Measurements from ENCODE around the gene SCLY. TPM values are rescaled to one million over a fixed set of nuclear protein-coding genes. Genes with fewer than 3 reads are reported as not detected.

Gene SCLY
- total RNA-seq, 2 donors from 2014 or later, result 12.8 to 14.2 TPM

DNA sequence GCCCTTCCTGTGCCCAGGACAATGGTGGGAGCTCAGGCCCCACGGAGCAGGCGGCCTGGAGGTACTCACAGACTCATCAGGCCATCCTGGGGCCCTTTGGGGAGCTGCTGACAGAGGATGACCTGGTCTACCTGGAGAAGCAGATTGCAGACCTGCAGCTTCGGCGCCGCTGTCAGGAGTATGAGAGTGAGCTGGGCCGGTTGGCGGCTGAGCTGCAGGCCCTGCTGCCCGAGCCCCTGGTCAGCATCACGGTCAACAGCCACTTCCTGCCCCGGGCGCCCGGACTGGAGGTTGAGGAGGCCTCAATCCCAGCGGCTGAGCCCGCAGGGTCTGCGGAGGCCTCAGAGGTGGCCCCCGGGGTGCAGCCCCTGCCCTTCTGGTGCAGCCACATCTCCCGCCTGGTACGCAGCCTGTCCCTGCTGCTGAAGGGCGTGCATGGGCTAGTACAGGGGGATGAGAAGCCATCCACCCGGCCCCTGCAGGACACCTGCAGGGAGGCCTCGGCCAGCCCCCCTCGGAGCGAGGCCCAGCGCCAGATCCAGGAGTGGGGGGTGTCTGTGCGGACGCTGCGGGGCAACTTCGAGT lies 69.4 kb downstream of the SCLY start:
- intact Hi-C loops (cut with DNase I, micrococcal nuclease), result no loop called here
- ATAC-seq, result no peak
- no peak for DNase-seq

DNA sequence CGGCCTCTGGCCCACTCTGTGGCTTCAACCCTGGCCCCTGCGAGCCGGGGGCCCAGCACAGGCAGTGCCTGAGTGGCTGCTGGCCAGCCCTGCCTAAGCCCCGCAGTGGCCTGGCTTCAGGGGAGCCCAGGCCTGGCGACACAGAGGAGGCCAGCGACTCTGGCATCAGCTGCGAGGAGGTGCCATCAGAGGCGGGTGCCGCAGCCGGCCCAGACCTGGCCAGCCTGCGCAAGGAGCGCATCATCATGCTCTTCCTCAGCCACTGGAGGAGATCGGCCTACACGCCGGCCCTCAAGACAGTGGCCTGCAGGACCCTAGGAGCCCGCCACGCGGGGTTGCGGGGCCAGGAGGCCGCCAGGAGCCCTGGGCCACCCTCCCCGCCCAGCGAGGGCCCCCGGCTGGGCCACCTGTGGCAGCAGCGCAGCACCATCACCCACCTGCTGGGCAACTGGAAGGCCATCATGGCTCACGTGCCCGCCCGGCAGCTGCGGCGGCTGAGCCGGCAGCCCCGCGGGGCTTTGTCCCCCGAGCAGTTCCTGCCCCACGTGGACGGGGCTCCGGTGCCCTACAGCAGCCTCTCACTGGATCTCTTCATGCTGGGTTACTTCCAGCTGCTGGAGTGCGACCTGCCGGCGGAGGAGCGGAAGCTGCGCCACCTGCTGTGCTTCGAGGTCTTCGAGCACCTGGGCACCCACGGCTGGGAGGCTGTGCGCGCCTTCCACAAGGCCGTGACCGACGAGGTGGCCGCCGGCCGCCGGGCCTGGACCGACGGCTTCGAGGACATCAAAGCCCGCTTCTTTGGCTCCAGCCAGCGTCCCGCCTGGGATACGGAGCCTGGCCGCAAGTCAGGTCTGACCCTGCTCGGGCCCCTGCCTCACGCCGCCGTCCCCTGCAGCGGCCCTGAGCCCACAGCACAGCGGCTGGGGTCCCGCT lies 70.2 kb downstream of the SCLY start:
- intact Hi-C loops (cut with DNase I, micrococcal nuclease), result no loop called here
- ATAC-seq, result no peak
- DNase-seq, result no peak

DNA sequence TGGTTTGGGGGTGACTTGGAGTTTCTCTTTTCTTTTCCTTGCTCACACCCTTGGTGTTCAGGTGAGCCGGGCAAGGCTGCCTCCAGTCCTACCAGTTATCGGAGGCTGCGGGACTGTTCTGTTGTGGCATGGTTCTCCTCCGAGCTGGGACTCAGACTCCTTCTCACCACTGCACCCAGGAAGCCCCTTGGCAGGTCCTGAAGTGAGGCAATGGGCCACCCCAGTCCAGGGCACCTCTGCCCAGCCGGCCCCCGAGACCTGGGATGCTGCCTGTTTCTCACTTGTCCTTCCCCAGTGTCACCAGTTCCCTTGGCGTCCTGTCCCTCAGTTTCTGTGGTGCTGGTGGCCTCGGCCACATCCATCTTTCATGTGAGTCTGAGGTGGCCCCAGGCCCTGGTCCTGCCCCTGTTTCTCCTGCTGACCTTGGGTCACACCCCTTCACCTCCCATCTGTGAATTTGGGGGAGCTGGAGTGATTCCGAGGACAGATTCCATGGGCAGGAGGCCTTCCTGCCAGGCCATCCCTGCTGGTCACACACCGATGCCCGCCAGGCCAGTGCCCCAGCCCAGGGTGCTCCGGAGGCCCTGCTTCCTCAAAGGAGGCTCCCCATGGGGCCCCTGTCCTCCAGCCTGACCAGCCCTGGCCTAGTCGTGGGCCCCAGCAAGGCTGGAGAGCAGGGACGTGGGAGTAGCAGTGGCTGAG lies 71.1 kb downstream of the SCLY start:
- intact Hi-C loops (cut with DNase I, micrococcal nuclease), result no loop called here
- no peak for DNase-seq

DNA sequence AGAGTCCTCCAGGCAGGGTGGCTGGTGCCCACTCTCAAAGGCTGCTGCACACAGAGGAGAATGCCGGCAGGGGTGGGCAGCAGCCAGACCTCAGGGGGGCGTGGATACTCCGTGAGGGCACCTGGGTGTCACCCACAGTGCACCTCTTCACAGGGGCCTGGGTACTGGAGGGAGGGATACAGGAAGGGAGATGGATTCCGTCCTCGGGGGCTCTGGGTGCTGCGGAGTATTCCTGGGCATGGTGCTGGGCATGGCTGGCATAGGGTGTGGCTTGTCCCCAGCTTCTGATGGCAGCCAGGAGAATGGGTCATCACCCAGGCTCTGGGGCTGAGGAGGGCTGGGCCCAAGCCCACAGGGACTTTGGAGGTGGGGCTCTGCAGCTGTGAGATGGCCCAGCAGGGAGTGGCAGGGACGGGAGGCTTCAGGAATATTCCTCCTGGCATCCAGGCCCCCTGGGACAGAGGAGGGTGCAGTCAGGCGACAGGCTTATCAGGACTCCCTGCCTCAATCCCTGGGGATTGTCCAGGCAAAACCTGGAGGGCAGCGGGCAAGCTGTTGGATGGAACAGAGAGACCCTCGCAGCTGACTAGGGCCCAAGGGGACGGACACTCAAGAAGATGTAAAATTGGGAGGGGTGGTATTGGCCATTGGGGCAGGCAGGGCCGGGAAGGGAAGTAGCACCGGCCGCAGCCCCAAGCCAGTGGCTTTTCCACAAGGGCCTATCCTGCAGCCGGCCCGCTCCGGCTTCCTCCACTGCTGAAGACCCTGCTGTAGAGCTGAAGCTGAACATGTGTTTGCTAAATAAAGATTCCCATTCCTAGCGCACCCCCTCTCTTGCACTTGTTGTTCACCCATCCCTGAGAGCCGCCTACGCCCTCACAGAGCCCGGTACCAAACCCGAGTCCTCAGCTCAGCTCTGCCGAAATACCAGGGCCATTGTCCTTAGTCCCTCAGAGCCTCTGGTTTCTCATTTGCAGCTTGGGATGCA lies 72.0 kb downstream of the SCLY start:
- DNase-seq (no peak), ATAC-seq (no peak)
- intact Hi-C loops (cut with DNase I, micrococcal nuclease), result no loop called here

More for the DNA sequence above, 71.1 kb downstream of the SCLY start:
- ATAC-seq, result no peak

DNA sequence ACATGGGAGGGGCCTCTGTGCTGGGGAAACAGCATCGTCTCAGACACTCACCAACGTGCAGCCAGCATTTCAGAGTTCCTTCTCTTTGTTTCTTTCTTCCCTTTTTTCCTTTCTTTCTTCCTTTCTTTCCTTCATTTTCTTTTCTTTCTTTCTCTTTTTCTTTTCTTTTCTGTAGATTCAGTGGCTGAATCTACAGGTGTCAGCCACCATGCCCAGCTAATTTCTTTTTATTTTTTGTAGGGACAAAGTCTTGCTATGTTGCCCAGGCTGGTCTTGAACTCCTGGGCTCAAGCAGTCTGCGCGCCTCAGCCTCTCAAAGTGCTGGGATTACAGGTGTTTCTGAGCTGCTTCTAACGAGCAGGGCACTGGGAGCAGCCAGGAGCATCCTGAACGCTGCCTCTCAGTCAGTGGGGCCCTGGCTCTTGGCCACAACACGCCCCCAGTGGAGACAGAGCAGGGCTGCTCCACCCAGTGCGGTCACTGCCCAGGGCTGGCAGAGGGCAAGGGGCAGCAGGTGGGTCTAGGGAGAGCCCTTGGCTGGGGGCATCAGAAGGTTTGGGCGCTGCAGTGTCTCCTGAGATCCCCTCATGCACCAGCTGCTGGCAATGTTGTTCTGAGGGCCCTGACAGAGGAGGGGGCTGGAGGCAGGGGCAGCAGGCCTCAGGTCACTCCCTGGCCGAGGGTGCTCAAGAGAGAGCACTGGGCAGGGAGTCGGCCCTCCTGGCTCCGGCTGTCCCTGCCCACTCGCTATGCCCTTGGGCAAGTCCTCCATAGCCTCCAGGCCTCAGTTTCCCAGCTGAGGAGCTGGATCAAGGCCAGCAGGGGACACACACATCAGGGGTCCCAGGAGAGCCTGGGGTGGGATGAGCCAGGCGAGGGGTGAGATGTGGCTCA lies 72.9 kb downstream of the SCLY start:
- intact Hi-C loops (cut with DNase I, micrococcal nuclease), result no loop called here
- DNase-seq (no peak), ATAC-seq (no peak)

DNA sequence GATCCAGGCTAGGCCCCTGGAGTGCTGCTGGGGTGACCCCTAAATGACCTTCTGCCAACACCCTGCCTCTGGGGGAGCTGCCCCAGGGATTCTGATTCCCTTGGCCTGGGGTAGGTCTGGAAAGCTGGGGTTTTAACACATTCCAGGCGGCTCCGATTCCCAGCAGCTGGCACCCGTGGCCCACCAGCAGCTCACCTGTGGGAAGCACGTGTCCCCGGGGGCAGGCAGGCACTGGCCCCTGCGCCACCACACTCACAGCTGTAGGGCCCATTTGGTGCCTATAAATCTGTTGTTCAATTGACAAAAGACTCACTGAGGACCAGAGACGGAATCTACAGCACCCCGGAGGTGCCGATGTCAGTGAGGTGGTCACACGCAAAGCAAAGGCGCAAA lies 73.6 kb downstream of the SCLY start:
- no peak for DNase-seq
- intact Hi-C loops (cut with DNase I, micrococcal nuclease), result no loop called here
- ATAC-seq, result no peak

DNA sequence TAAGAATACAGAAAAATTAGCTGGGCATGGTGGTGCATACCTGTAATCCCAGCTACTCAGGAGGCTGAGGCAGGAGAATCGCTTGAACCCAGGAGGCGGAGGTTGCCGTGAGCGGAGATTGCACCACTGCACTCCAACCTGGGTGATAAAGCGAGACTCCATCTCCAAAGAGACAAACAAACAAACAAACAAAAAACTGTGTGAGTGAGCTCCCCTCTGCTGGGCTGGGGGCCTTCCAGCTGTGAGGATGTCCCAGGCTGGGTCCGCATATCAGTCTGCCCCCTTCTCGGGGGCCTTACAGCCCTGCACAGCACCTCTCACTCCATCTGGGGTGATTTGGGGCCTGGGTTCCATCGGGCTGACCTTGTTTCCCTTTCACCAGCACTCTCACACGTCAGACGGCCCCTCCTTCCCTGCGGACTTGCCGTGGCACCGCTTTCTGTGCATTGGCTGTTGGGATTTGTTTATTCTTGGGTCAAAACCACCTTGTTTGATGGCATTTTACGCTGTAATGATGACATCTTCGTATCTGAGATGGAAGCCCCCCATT lies 74.9 kb downstream of the SCLY start:
- ATAC-seq, result no peak
- intact Hi-C loops (cut with DNase I, micrococcal nuclease), result no loop called here
- DNase-seq, result no peak

DNA sequence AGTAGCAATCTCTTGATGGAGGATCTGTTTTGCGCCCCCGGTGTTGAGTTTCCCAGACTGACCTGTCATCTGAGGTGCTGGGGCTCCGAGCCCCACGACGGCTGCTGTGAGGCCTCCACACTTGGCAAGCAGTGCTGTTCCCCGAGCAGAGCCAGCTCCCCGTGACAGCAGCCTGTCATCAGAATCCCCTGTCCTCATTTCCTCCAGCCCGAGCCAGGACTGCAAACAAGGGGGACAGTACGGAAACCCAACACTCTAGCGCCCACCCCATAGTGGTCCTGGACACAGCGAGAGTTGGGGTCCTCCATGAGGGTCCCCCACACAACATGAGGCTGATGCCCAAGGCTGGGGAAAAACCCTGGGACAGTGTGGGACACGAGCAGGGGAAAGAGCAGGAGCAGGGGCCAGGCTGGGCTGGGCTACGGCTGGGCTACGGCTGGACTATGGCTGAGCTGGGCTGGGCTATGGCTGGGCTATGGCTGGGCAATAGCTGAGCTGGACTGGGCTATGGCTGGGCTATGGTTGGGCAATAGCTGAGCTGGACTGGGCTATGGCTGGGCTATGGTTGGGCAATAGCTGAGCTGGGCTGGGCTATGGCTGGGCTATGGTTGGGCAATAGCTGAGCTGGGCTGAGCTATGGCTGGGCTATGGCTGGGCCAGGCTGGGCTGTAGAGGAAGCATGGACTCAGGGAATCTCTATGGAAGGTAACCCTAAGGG lies 76.2 kb downstream of the SCLY start:
- ATAC-seq, result no peak
- intact Hi-C loops (cut with DNase I, micrococcal nuclease), result no loop called here
- no peak for DNase-seq

DNA sequence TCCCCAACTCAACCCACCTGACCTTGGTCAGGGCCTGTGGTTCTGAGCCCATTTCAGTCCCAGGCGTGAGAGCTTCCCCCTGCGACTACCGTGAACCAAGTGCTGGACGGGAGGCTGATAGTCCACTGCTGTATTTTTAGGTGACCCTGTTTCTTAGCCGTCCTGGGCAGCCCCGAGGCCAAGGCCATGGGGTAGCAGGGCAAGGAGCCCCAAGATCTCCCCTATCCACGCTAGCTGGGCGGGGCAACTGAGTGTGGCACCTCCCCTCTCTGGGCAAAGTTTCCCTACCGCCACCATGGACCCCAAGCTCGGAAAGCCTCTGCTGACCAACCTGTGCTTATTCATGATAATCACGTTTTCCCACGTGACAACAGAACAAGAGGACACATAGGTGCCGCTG lies 77.1 kb downstream of the SCLY start:
- no peak for DNase-seq
- intact Hi-C loops (cut with DNase I, micrococcal nuclease), result no loop called here
- no peak for ATAC-seq

DNA sequence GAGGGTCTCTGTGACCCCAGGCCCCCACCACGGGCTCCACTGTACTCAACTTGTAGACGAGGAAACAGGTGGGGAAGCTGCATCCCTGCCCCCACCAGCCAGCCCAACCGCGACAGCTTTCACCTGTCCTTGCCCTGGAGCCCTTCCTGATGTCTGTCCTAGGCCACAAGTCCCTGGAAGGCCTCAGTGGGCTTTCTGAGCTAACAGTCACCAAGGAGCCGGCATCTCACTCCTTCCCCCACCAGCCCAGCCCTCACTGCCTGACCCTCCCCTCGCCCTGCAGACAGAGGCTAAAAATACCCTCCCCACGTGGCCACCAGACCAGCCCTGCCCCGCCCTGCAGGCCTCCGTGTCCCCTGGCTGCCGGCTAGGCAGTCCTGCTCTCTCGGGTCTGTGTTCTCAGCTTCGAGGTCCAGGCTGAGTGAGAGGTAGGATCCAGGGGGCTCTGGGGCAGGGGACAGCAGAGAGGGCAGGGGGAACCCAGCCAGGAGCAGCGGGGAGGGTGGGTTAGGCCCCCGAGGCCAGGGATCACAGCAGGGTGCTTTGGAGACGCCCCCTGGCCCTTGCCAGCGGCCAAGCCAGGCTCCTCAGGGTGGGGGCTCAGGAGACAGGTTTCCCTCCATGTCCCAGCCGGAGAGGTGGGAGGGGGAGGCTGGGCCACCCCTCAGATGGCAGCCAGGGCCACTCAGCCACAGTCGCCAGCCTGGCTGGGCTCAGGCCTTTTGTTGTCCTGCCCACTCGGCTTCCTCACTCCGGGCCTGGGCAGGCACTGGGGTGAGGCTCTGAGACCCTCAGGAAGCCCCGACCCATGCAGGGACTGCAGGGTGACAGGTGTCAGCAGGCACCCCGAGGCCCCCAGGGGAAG lies 77.8 kb downstream of the SCLY start, which contains the start of gene KLHL30:
Gene KLHL30, plus strand, starts transcription at position 338 of the 865 bp plus-strand sequence. CDS start 2,087 bp downstream, outside the sequence.
- DNase-seq (no peak), ATAC-seq (no peak)
- intact Hi-C loops (cut with DNase I, micrococcal nuclease), result no loop called here

DNA sequence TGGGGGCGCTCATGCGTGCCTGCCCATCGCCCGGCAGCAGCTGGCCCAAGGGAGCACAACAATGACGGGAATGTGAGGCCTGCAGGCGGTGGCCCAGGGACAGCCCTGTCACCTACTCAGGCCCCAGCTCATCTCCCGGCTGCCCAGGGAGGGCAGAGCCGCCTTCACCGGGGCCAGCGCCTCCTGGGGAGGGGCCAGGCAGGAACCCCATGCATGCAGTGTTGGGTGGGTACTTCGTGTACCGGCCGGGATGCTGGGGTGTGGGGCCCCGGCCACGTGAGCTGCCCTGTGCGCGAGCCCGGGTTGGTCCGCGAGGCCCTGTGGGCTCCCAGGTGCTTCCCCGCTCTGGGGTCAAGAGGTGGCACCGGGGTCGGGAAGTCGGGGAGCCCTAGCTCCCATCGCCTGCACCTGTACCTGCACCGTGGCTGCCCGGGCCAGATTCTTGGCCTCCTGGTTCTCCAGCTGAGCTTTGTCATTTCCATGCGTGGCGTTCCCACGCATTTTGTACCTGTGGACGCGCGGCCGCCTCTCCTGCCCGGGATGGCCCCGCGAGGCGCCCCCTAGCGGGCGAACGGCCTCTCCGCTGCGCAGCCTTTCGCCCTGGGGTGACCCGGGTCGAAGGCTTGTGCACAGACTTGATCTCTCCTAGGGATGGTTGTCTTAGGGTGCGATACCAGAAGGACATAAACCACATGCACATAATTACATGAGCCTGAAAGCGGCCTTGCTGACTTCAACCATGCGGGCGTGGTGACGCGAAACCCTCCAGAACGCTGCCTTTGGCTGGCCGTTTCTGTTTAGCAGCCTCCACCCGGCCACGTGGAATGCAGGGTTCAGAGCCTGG lies 78.6 kb downstream of the SCLY start:
- DNase-seq (no peak), ATAC-seq (no peak)
- intact Hi-C loops (cut with DNase I, micrococcal nuclease), result no loop called here

DNA sequence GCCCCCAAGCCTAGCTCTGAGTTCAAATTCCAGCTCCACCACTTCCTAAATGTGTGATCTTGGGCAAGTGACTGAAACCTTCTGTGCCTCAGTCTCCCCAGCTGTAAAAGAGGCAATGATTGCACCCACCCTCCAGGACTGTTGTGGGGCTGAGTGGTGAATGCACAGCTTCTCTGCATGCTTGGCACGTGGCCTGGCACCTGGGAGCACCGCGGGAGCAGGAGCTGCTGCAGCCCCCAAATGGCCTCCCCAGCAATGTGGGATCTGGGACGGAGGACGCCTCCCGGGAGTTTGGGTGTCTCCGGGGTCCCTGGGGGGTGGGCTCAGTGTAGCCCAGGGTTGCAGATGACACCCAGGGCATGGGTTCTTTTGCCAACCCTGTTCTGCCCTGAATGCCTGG lies 79.2 kb downstream of the SCLY start:
- ATAC-seq, result no peak
- no peak for DNase-seq
- intact Hi-C loops (cut with DNase I, micrococcal nuclease), result no loop called here

DNA sequence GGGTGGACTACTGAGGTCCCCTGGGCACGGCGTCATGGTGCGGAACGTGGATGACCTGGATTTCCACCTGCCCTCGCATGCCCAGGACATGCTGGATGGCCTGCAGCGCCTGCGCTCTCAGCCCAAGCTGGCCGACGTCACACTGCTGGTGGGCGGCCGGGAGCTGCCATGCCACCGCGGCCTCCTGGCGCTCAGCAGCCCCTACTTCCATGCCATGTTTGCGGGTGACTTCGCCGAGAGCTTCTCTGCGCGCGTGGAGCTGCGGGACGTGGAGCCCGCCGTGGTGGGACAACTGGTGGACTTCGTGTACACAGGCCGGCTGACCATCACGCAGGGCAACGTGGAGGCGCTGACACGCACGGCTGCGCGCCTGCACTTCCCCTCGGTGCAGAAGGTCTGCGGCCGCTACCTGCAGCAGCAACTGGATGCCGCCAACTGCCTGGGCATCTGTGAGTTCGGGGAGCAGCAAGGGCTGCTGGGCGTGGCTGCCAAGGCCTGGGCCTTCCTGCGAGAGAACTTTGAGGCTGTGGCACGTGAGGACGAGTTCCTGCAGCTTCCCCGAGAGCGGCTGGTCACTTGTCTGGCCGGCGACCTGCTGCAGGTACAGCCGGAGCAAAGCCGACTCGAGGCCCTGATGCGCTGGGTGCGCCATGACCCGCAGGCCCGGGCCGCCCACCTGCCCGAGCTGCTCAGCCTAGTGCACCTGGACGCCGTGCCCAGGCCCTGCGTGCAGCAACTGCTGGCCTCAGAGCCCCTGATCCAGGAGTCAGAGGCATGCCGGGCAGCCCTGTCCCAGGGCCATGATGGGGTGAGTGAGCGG lies 80.1 kb downstream of the SCLY start:
- intact Hi-C loops (cut with DNase I, micrococcal nuclease), result no loop called here
- DNase-seq, result no peak
- no peak for ATAC-seq

Measured in left colon (tissue), 2 donors.